PC-3 (cell line): Measurements from ENCODE around the gene KDM4C. TPM values are rescaled to one million over a fixed set of nuclear protein-coding genes. Genes with fewer than 3 reads are reported as not detected.

ENCODE experiments used
- ATAC-seq: fragments of 200-7000 bp; cut with Tn5 transposase; 2 replicates; pipeline ENCODE4 v1.9.1; 2020; ENCODE audit warnings: mild to moderate bottlenecking, moderate library complexity
- BruUV-seq: library from RNA; stranded (reverse); fragments of 400-500 nt; replicated peaks from 2 replicates; lab custom pipeline; 2021; lab: Mats Ljungman, UMichigan
- CTCF ChIA-PET: fragments of 300-600 bp; sonication (Branson Sonifier 250); formaldehyde crosslinking; loops from one replicate; lab custom pipeline; 2022; ENCODE audit warnings: antibody characterized with exemption; lab: Charles Lee
- POLR2A ChIA-PET: fragments of 300-600 bp; sonication (Branson Sonifier 250); formaldehyde crosslinking; loops from one replicate; lab custom pipeline; 2022; ENCODE audit warnings: antibody characterized with exemption; ENCODE audit not compliant: unreplicated experiment; lab: Charles Lee
- DNase-seq: peaks from one replicate; pipeline ENCODE4 v3.0.0-alpha.2; 2015
- H2AFZ ChIP-seq: fragments of 300-600 bp; sonication (generic); 2 replicates; pipeline ENCODE4 v1.6.0; 2016; ENCODE audit warnings: antibody characterized with exemption, low read length
- H3F3A ChIP-seq: fragments of 300-600 bp; sonication (generic); one replicate; pipeline ENCODE4 v1.6.0; 2017; ENCODE audit warnings: antibody characterized with exemption, low read length, control low read depth, mild to moderate bottlenecking; ENCODE audit not compliant: unreplicated experiment
- H3K27ac ChIP-seq: fragments of 300-600 bp; sonication (generic); 2 replicates; pipeline ENCODE4 v1.5.1; 2016; ENCODE audit warnings: mild to moderate bottlenecking, low read length
- H3K27me3 ChIP-seq: fragments of 300-600 bp; sonication (generic); 2 replicates; pipeline ENCODE4 v1.6.1; 2016; ENCODE audit warnings: low read length, mixed read lengths
- H3K36me3 ChIP-seq: fragments of 300-600 bp; sonication (generic); 2 replicates; pipeline ENCODE4 v1.6.1; 2016; ENCODE audit warnings: low read depth, mixed run types, low read length, mixed read lengths
- H3K4me1 ChIP-seq: fragments of 300-600 bp; sonication (generic); 2 replicates; pipeline ENCODE4 v1.5.1; 2016; ENCODE audit warnings: low read length; ENCODE audit not compliant: insufficient read depth
- H3K4me2 ChIP-seq: fragments of 300-600 bp; sonication (generic); 2 replicates; pipeline ENCODE4 v1.6.0; 2016; ENCODE audit warnings: low read length
- H3K4me3 ChIP-seq: fragments of 300-600 bp; sonication (generic); 2 replicates; pipeline ENCODE4 v1.5.1; 2016; ENCODE audit warnings: mild to moderate bottlenecking, low read length, mixed read lengths
- H3K79me2 ChIP-seq: fragments of 300-600 bp; sonication (generic); 2 replicates; pipeline ENCODE4 v1.6.1; 2017; ENCODE audit warnings: low read length, mixed read lengths
- H3K9ac ChIP-seq: fragments of 300-600 bp; sonication (generic); 2 replicates; pipeline ENCODE4 v1.6.0; 2016; ENCODE audit warnings: mild to moderate bottlenecking, low read length
- H3K9me2 ChIP-seq: fragments of 300-600 bp; sonication (generic); replicated peaks from 2 replicates; pipeline ENCODE4 v1.6.1; 2016; ENCODE audit warnings: mixed run types, low read length, mixed read lengths
- H3K9me3 ChIP-seq: fragments of 300-600 bp; sonication (generic); 2 replicates; pipeline ENCODE4 v1.6.1; 2016; ENCODE audit warnings: low read length, mixed read lengths
- H4K20me1 ChIP-seq: fragments of 300-600 bp; sonication (generic); 2 replicates; pipeline ENCODE4 v1.6.1; 2016; ENCODE audit warnings: low read length, mixed read lengths
- EZH2 ChIP-seq: fragments of 300-600 bp; sonication (generic); IDR thresholded peaks from one replicate; pipeline ENCODE4 v1.6.1; 2017; ENCODE audit warnings: antibody characterized with exemption, mild to moderate bottlenecking, low read length; ENCODE audit not compliant: unreplicated experiment
- EZH2phosphoT487 ChIP-seq: fragments of 300-600 bp; sonication (generic); IDR thresholded peaks from 2 replicates; pipeline ENCODE4 v1.6.1; 2018; ENCODE audit warnings: mild to moderate bottlenecking, antibody characterized with exemption, low read length, borderline replicate concordance
- intact Hi-C: fragments of 100-400 bp; cut with micrococcal nuclease; formaldehyde crosslinking; loops from 2 replicates; pipeline ENCODE4 v1.9.0; 2023
- total RNA-seq: library from RNA; depleted of rRNA; stranded (reverse); fragments of >200 nt; gene quantifications from 2 replicates; pipeline ENCODE4 v1.2.3, GENCODE V29; 2014
- TF ChIP-seq, protein P1 (sequence below): fragments of 300-600 bp; sonication (generic); conservative IDR thresholded peaks from 2 replicates; pipeline ENCODE4 v1.5.1; 2017; ENCODE audit warnings: antibody characterized with exemption, low read depth, mild to moderate bottlenecking, low read length

The KDM4C gene
- total RNA-seq, 1 experiment from 2014 or later, result 27.0 TPM

DNA sequence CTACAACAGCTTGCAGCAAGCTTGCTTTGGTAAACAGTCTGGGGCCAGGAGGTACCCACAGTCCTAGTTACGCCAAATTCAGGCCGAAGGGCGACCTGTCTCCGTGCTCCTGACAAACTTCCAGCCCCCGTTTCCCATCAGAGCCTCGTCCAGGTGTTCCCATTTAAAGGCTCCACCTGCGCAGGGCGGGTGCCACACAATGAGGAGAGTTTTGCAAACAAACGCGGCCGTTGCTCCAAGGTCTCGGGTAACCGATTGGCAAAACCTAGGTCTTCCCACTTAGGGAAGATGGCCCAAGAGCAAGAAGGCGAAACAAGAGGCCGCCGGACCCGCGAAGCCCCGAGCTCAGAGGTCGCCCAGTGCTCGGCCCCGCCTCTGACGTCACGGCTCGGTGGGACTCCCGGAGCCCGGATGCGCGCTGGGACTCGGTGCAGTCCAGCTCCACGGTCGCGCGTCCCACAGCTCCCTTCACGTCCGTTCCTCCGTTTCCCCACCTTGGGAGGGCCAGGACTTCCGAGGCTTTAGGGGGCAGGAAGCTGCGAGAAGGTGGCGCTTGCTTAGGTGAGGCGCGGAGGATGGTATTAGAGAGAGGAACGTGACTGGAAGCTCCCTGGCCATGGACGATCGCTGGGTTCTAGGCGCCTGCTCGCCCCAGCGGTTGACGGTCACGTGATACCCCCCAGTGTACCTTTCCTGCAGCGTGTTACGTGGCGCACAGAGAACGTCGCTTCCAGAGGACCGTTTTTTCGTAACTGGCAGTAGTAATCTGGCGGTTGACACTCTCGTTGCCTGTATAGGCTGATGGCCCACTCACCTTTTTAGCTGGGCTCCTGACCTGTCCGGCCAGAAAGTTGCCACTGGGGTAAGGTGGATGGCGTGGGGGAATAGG is 41.8 kb upstream of the KDM4C start:
- peak overlapping the region; percentile 95 for H3K4me2 ChIP-seq
- H3K27me3 ChIP-seq, result no peaks in the 10 kb centered on the region
- DNase-seq, result peak; percentile 36
- no peaks in the 10 kb centered on the region for H3K36me3 ChIP-seq
- no peak for TF ChIP-seq EZH2
- TF ChIP-seq, protein P1, sequence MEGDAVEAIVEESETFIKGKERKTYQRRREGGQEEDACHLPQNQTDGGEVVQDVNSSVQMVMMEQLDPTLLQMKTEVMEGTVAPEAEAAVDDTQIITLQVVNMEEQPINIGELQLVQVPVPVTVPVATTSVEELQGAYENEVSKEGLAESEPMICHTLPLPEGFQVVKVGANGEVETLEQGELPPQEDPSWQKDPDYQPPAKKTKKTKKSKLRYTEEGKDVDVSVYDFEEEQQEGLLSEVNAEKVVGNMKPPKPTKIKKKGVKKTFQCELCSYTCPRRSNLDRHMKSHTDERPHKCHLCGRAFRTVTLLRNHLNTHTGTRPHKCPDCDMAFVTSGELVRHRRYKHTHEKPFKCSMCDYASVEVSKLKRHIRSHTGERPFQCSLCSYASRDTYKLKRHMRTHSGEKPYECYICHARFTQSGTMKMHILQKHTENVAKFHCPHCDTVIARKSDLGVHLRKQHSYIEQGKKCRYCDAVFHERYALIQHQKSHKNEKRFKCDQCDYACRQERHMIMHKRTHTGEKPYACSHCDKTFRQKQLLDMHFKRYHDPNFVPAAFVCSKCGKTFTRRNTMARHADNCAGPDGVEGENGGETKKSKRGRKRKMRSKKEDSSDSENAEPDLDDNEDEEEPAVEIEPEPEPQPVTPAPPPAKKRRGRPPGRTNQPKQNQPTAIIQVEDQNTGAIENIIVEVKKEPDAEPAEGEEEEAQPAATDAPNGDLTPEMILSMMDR, result no peak
- no peak for TF ChIP-seq EZH2phosphoT487
- no peaks in the 10 kb centered on the region for H3F3A ChIP-seq
- peak; percentile 82 for ATAC-seq
- no peak overlapping the region for H3K27ac ChIP-seq
- H3K79me2 ChIP-seq, result no peaks in the 10 kb centered on the region
- H3K9ac ChIP-seq, result peak overlapping the region; percentile 27; the same call in 1 of the 2 replicates
- H3K9me2 ChIP-seq, result no peaks in the 10 kb centered on the region
- H2AFZ ChIP-seq, result peak overlapping the region; percentile 100
- ChIA-PET POLR2A (interaction anchor here (0.5 kb wide), 1 partner anchor 369 kb away, joined by 5 read pairs; no protein-coding TSS in a partner anchor), CTCF (no interaction called here)
- peaks cover 5% of the 10 kb centered on the region; the same call in 1 of the 2 replicates for H3K4me1 ChIP-seq
- H3K9me3 ChIP-seq, result no peaks in the 10 kb centered on the region
- BruUV-seq, result TSS peak; percentile 78
- peak overlapping the region; percentile 76 for H3K4me3 ChIP-seq
- no peaks in the 10 kb centered on the region for H4K20me1 ChIP-seq
- intact Hi-C loops, result no loop called here

DNA sequence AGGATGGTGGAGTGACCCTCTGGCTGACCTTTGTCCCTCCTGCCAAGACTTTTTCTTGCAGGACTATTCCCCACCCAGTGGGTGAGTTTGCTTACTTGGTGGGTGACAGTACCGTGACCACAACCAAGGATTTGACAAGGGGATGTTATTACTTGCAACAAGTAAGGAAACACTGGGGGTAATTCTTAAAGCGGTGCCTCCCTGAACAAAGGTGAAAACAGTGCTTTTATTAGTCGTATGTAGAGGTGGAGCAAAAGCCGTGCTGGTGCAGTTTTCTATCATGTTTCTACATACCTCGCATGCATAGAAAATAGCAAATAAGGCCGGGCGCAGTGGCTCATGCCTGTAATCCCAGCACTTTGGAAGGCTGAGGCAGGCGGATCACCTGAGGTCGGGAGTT is 41.0 kb upstream of the KDM4C start:
- H3K36me3 ChIP-seq, result no peaks in the 10 kb centered on the region
- intact Hi-C loops, result no loop called here
- H3K9me2 ChIP-seq, result no peaks in the 10 kb centered on the region
- H3K4me2 ChIP-seq, result no peak overlapping the region
- no peaks in the 10 kb centered on the region for H3F3A ChIP-seq
- H3K9me3 ChIP-seq, result no peaks in the 10 kb centered on the region
- ATAC-seq (no peak), DNase-seq (no peak)
- ChIA-PET POLR2A (no interaction called here), CTCF (no interaction called here)
- peaks cover 5% of the 10 kb centered on the region; the same call in 1 of the 2 replicates for H3K4me1 ChIP-seq
- H3K79me2 ChIP-seq, result no peaks in the 10 kb centered on the region
- TF ChIP-seq, protein P1, result no peak
- no peak for TF ChIP-seq EZH2
- TF ChIP-seq EZH2phosphoT487, result no peak
- 0 out of 2 replicates have a peak overlapping the region, but pooled peaks have one; percentile 100 for H2AFZ ChIP-seq
- H3K9ac ChIP-seq, result no peak overlapping the region
- H3K27ac ChIP-seq, result no peak overlapping the region
- H3K27me3 ChIP-seq, result no peaks in the 10 kb centered on the region
- H3K4me3 ChIP-seq, result no peak overlapping the region
- no TSS peak for BruUV-seq
- H4K20me1 ChIP-seq, result no peaks in the 10 kb centered on the region
